Keratinocyte (primary cell): ENCODE results near the gene ULK3. TPM values are rescaled to one million over a fixed set of nuclear protein-coding genes. Genes with fewer than 3 reads are reported as not detected.
A peak's percentile ranks its signal among the peaks of the same experiment; 100 is the strongest.

Experiments
- DNase-seq: peaks from one replicate; pipeline ENCODE4 v3.0.0-alpha.2; 2011; ENCODE audit warnings: low read depth, missing footprints, low spot score
- FAIRE-seq: peaks from 2 replicates; lab custom pipeline; 2011; peaks lifted over from hg19 to GRCh38; lab: Jason Lieb, UNC
- H2AFZ ChIP-seq: 2 replicates; pipeline ENCODE4 v1.6.0; 2012; ENCODE audit warnings: low read length, control low read depth, inconsistent platforms; ENCODE audit not compliant: control insufficient read depth
- H3K27ac ChIP-seq: 2 replicates; pipeline ENCODE4 v1.5.1; 2011; ENCODE audit warnings: low read length; ENCODE audit not compliant: control insufficient read depth, insufficient read depth
- H3K27me3 ChIP-seq: 3 replicates; pipeline ENCODE4 v1.6.0; 2011; ENCODE audit warnings: low read length; ENCODE audit not compliant: control insufficient read depth, insufficient read depth; ENCODE audit errors: extremely low read depth
- H3K36me3 ChIP-seq, 2 experiments: 2 replicates in 1 of 2; 3 replicates in 1 of 2; pipeline ENCODE4 v1.5.1; 2011; ENCODE audit warnings: low read length in 2 of 2, mild to moderate bottlenecking in 1 of 2; ENCODE audit not compliant: control insufficient read depth in 2 of 2, insufficient read depth in 2 of 2; ENCODE audit errors: extremely low read depth in 1 of 2
- H3K4me1 ChIP-seq: 3 replicates; pipeline ENCODE4 v1.5.1; 2011; ENCODE audit warnings: low read length; ENCODE audit not compliant: control insufficient read depth, insufficient read depth; ENCODE audit errors: extremely low read depth
- H3K4me2 ChIP-seq: 3 replicates; pipeline ENCODE4 v1.6.0; 2011; ENCODE audit warnings: low read depth, low read length; ENCODE audit not compliant: control insufficient read depth, insufficient read depth; ENCODE audit errors: extremely low read depth
- H3K4me3 ChIP-seq, 3 experiments: fragments of 200-600 bp in 1 of 3; sonication (generic) in 1 of 3; 2 replicates in 2 of 3; 3 replicates in 1 of 3; pipeline ENCODE4 v1.5.1; 2011 to 2016; ENCODE audit warnings: low read length in 3 of 3, mild to moderate bottlenecking in 3 of 3, control low read depth in 2 of 3, inconsistent platforms in 1 of 3, low read depth in 1 of 3, mixed read lengths in 1 of 3, mixed run types in 1 of 3, moderate library complexity in 1 of 3; ENCODE audit not compliant: control insufficient read depth in 2 of 3, insufficient read depth in 2 of 3; ENCODE audit errors: extremely low read depth in 1 of 3
- H3K79me2 ChIP-seq: 2 replicates; pipeline ENCODE4 v1.6.0; 2012; ENCODE audit warnings: low read length; ENCODE audit not compliant: control insufficient read depth, insufficient read depth
- H3K9ac ChIP-seq: 3 replicates; pipeline ENCODE4 v1.6.0; 2011; ENCODE audit warnings: low read length; ENCODE audit not compliant: control insufficient read depth, insufficient read depth; ENCODE audit errors: extremely low read depth
- H3K9me1 ChIP-seq: 3 replicates; pipeline ENCODE4 v1.6.0; 2011; ENCODE audit warnings: low read length; ENCODE audit not compliant: control insufficient read depth, insufficient read depth; ENCODE audit errors: extremely low read depth
- H3K9me3 ChIP-seq: 2 replicates; pipeline ENCODE4 v1.5.1; 2012; ENCODE audit warnings: low read depth, low read length; ENCODE audit not compliant: control insufficient read depth
- H4K20me1 ChIP-seq: 3 replicates; pipeline ENCODE4 v1.6.0; 2011; ENCODE audit warnings: low read length; ENCODE audit not compliant: control insufficient read depth, insufficient read depth; ENCODE audit errors: extremely low read depth
- EZH2 ChIP-seq: IDR thresholded peaks from one replicate; pipeline ENCODE4 v1.6.1; 2012; ENCODE audit warnings: inconsistent platforms, mild to moderate bottlenecking, low read length, moderate library complexity
- dilution Hi-C: fragments of 300-500 bp; cut with MboI; formaldehyde crosslinking; loops from one replicate; pipeline ENCODE4 v1.7.0; 2020; ENCODE audit warnings: low sequenced_read_pairs; ENCODE audit not compliant: extremely low pct_ligation_motif_present
- polyA plus RNA-seq, 5 experiments: library from polyadenylated mRNA; depleted of rRNA in 3 of 5; stranded (reverse) in 3 of 5; stranded (forward) in 1 of 5; unstranded in 1 of 5; fragments of >200 nt; gene quantifications; 1 replicate in 1 of 5; 2 replicates in 3 of 5; 3 replicates in 1 of 5; pipeline versions ENCODE4 v1.2.1 to v1.2.3, GENCODE V29; 2011 to 2012; ENCODE audit warnings: missing spikeins in 2 of 5, low read depth in 1 of 5, low replicate concordance in 1 of 5
- TF ChIP-seq, protein P1 (sequence below), 3 experiments: IDR thresholded peaks in 1 of 3; conservative IDR thresholded peaks in 1 of 3; optimal IDR thresholded peaks in 1 of 3; 2 replicates in 2 of 3; 3 replicates in 1 of 3; pipeline versions ENCODE3 to v1.5.1; 2011; ENCODE audit warnings: low read length in 3 of 3, mild to moderate bottlenecking in 3 of 3, moderate library complexity in 2 of 3, control low read depth in 1 of 3, inconsistent platforms in 1 of 3; ENCODE audit not compliant: insufficient read depth in 2 of 3; ENCODE audit errors: extremely low read depth in 1 of 3

Gene ULK3
- polyA plus RNA-seq, 1 donor (not counting 4 experiments of a cell fraction or from before 2014, with no cell fraction given): 16.5 TPM

- Histone ChIP-seq H3K79me2 (peaks cover 93% of the 10 kb centered on the region), H3K9ac (peak overlapping the region; percentile 4), H3K9me3 (no peaks in the 10 kb centered on the region), H3K4me2 (peak overlapping the region; percentile 46), H3K9me1 (peaks cover 18% of the 10 kb centered on the region), H3K27me3 (no peaks in the 10 kb centered on the region), H3K36me3 (peaks cover 3 to 10% of the 10 kb centered on the region in 2 experiments), H2AFZ (no peak overlapping the region), H3K4me1 (peaks cover 71% of the 10 kb centered on the region), H3K27ac (no peak overlapping the region), H3K4me3 (no peak overlapping the region), H4K20me1 (peaks cover 35% of the 10 kb centered on the region)
- TF ChIP-seq EZH2: no peak
- TF ChIP-seq, protein P1, sequence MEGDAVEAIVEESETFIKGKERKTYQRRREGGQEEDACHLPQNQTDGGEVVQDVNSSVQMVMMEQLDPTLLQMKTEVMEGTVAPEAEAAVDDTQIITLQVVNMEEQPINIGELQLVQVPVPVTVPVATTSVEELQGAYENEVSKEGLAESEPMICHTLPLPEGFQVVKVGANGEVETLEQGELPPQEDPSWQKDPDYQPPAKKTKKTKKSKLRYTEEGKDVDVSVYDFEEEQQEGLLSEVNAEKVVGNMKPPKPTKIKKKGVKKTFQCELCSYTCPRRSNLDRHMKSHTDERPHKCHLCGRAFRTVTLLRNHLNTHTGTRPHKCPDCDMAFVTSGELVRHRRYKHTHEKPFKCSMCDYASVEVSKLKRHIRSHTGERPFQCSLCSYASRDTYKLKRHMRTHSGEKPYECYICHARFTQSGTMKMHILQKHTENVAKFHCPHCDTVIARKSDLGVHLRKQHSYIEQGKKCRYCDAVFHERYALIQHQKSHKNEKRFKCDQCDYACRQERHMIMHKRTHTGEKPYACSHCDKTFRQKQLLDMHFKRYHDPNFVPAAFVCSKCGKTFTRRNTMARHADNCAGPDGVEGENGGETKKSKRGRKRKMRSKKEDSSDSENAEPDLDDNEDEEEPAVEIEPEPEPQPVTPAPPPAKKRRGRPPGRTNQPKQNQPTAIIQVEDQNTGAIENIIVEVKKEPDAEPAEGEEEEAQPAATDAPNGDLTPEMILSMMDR (optimal IDR thresholded peaks at IDR 0.05 in 1 of 3, IDR thresholded peaks at IDR 0.05 in 1 of 3, conservative IDR thresholded peaks at IDR 0.05 in 1 of 3; ENCODE audit: extremely low read depth in 1 of 3, insufficient read depth in 2 of 3, low read length in 3 of 3): no peak
- DNase-seq (no peak), FAIRE-seq (no peak)
- dilution Hi-C loops: no loop called here
Observed at GRCh38 chr15:74788683-74789151, 54.2 kb downstream of the ULK3 start.

DNA sequence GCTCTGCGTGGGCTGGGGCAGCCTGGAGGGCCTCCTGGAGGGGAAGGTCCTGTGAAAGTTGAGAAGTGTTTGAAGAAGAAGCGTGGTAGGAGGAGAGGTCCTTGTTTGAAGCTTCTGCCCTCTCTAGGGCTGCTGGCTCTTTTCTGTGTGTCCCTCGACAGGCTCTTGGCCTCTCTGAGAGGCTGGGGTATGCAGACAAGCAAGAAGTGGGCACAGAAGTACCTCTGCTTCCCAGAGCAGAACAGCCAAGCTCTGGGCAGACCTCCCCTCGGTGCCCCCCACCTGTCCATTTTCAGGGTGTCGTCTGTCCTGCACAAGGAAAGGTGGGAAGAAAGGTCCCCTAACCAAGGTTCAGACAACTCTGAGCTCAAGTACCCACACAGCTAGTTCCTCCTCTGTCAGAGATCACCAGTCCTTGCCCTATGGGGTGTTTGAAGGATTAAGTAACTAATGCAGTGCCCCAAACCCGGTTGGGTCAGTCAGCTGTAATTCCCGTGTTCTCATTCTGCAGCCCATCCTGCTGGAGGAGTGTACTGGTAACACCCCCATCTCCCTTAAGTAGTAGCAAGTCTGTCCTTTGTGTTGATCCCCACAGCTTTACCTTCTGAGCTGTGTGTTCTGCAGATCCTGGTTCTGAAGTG lies 54.8 kb downstream of the ULK3 start:
- no peak overlapping the region for H3K27ac ChIP-seq
- no peak for DNase-seq
- no peak overlapping the region for H3K4me3 ChIP-seq
- H3K4me2 ChIP-seq: no peak overlapping the region
- peaks cover 71% of the 10 kb centered on the region for H3K4me1 ChIP-seq
- H3K9ac ChIP-seq: no peak overlapping the region
- H3K9me1 ChIP-seq: peaks cover 19% of the 10 kb centered on the region
- H3K79me2 ChIP-seq: peaks cover 95% of the 10 kb centered on the region
- TF ChIP-seq, protein P1 (optimal IDR thresholded peaks at IDR 0.05 in 1 of 3, IDR thresholded peaks at IDR 0.05 in 1 of 3, conservative IDR thresholded peaks at IDR 0.05 in 1 of 3; ENCODE audit: extremely low read depth in 1 of 3, insufficient read depth in 2 of 3, low read length in 3 of 3): no peak
- no peak for TF ChIP-seq EZH2
- H3K27me3 ChIP-seq: no peaks in the 10 kb centered on the region
- peaks cover 33% of the 10 kb centered on the region for H4K20me1 ChIP-seq
- no peak for FAIRE-seq
- H3K9me3 ChIP-seq: no peaks in the 10 kb centered on the region
- no peak overlapping the region for H2AFZ ChIP-seq
- dilution Hi-C loops: no loop called here
- H3K36me3 ChIP-seq: peaks cover 3 to 10% of the 10 kb centered on the region in 2 experiments
